UCSD-AML1 (cell line): ENCODE results near the gene NACC1.
"Not testable (repeated sequence)": the region's sequence is repeated elsewhere in the genome, so short reads cannot be mapped to it uniquely, and the experiment has no call there.

Experiments used
- DNase-seq: peaks from one replicate; lab custom pipeline; 2025; ENCODE audit not compliant: unreplicated experiment; lab: John Stamatoyannopoulos, UW

NACC1 gene

GRCh38 chr19:13138171-13138915, 20.3 kb downstream of the NACC1 start:
- DNase-seq, result no peak

GRCh38 chr19:13138916-13139198, 20.8 kb downstream of the NACC1 start:
- DNase-seq, result no peak

GRCh38 chr19:13139633-13140311, 21.7 kb downstream of the NACC1 start:
- DNase-seq, result no peak

- DNase-seq, result no peak
Measured at GRCh38 chr19:13146763-13147563, 28.9 kb downstream of the NACC1 start.

- not testable (repeated sequence) for DNase-seq
Measured at GRCh38 chr19:13149173-13149627, 31.1 kb downstream of the NACC1 start.

- DNase-seq, result peak; percentile 69
Measured at GRCh38 chr19:13149628-13150186, 31.6 kb downstream of the NACC1 start.

- DNase-seq, result peak; percentile 95
Measured at GRCh38 chr19:13150187-13150930, 32.3 kb downstream of the NACC1 start, which contains the start of the genes IER2 and STX10. Gene IER2 (plus strand): TSS chr19:13150411. CDS start chr19:13153187, 2,776 bp downstream. Gene STX10 (minus strand): TSS chr19:13150375. CDS start chr19:13150173, 202 bp downstream.

GRCh38 chr19:13150931-13151604, 33.0 kb downstream of the NACC1 start:
- no peak for DNase-seq

- peak; percentile 99 for DNase-seq
Measured at GRCh38 chr19:13151605-13152355, 33.7 kb downstream of the NACC1 start.

- no peak for DNase-seq
Measured at GRCh38 chr19:13152356-13152973, 34.4 kb downstream of the NACC1 start.

GRCh38 chr19:13152974-13153568, 35.0 kb downstream of the NACC1 start:
- DNase-seq, result peak; percentile 94

- no peak for DNase-seq
Measured at GRCh38 chr19:13153569-13154240, 35.6 kb downstream of the NACC1 start.

- DNase-seq, result peak; percentile 80
Measured at GRCh38 chr19:13154241-13154778, 36.2 kb downstream of the NACC1 start.

- peak; percentile 75 for DNase-seq
Measured at GRCh38 chr19:13154911-13155471, 36.9 kb downstream of the NACC1 start.

GRCh38 chr19:13155472-13156359, 37.7 kb downstream of the NACC1 start:
- peak; percentile 95 for DNase-seq

GRCh38 chr19:13159713-13160112, 41.6 kb downstream of the NACC1 start:
- DNase-seq, result no peak
